K562 (cell line): ENCODE results near the gene YBX1. TPM values are rescaled to one million over a fixed set of nuclear protein-coding genes. Genes with fewer than 3 reads are reported as not detected.

Experiments
- BCL6 ChIP-seq: fragments of 250-450 bp; sonication (Bioruptor Pico); IDR thresholded peaks from 2 replicates; pipeline ENCODE4 v1.4.0; 2020
- ELF2 ChIP-seq: fragments of 250-450 bp; sonication (Bioruptor Pico); IDR thresholded peaks from 2 replicates; pipeline ENCODE4 v1.5.0; 2021; ENCODE audit warnings: mild to moderate bottlenecking
- ETS2 ChIP-seq: IDR thresholded peaks from 2 replicates; pipeline ENCODE4 v1.6.1; 2016; ENCODE audit warnings: borderline replicate concordance, missing genetic modification characterization, mild to moderate bottlenecking, moderate library complexity, missing compliant biosample characterization; ENCODE audit not compliant: poor library complexity, severe bottlenecking
- EZH2 ChIP-seq: IDR thresholded peaks from 2 replicates; pipeline ENCODE4 v1.6.1; 2012; ENCODE audit warnings: low read depth, mild to moderate bottlenecking, inconsistent platforms, low read length, borderline replicate concordance
- FOS ChIP-seq: IDR thresholded peaks from 3 replicates; pipeline ENCODE4 v1.6.1; 2011; ENCODE audit not compliant: insufficient read length; ENCODE audit errors: extremely low read depth
- GATAD2B ChIP-seq: fragments of 450-650 bp; IDR thresholded peaks from 2 replicates; pipeline ENCODE4 v1.6.1; 2017; ENCODE audit warnings: mild to moderate bottlenecking, borderline replicate concordance
- HMG20B ChIP-seq: fragments of 250-450 bp; sonication (Bioruptor Pico); IDR thresholded peaks from 2 replicates; pipeline ENCODE4 v1.5.0; 2021; ENCODE audit warnings: mild to moderate bottlenecking
- HSF4 ChIP-seq: fragments of 250-450 bp; sonication (Bioruptor Pico); IDR thresholded peaks from 2 replicates; pipeline ENCODE4 v2.1.2; 2022; ENCODE audit warnings: mild to moderate bottlenecking, moderate library complexity, borderline replicate concordance
- KLF6 ChIP-seq: fragments of 250-450 bp; sonication (Bioruptor Pico); IDR thresholded peaks from 2 replicates; pipeline ENCODE4 v1.4.0; 2020; ENCODE audit warnings: mild to moderate bottlenecking, moderate library complexity, borderline replicate concordance
- MCM7 ChIP-seq, 2 experiments: fragments of 450-650 bp; IDR thresholded peaks; 2 replicates each; pipeline ENCODE4 v1.6.1; 2016 to 2018
- NFATC3 ChIP-seq: fragments of 450-650 bp; IDR thresholded peaks from 2 replicates; pipeline ENCODE4 v1.6.1; 2017; ENCODE audit warnings: mild to moderate bottlenecking
- NRF1 ChIP-seq, 2 experiments: fragments of 450-650 bp; IDR thresholded peaks in 1 of 2; conservative IDR thresholded peaks in 1 of 2; 2 replicates each; pipeline ENCODE4 v1.6.1; 2014; ENCODE audit warnings: mild to moderate bottlenecking in 2 of 2
- PCBP1 ChIP-seq: fragments of 200-400 bp; formaldehyde crosslinking; IDR thresholded peaks from 2 replicates; pipeline ENCODE4 v1.6.1; 2018; ENCODE audit warnings: mild to moderate bottlenecking, low read depth, low read length; ENCODE audit not compliant: poor library complexity, severe bottlenecking
- PRPF4 ChIP-seq: fragments of 200-400 bp; formaldehyde crosslinking; IDR thresholded peaks from one replicate; pipeline ENCODE4 v1.6.1; 2017; ENCODE audit warnings: low read length, low read depth, mild to moderate bottlenecking; ENCODE audit not compliant: insufficient read depth, poor library complexity, severe bottlenecking
- SLC30A9 ChIP-seq: fragments of 250-450 bp; sonication (Bioruptor Pico); IDR thresholded peaks from 2 replicates; pipeline ENCODE4 v1.8.0; 2022; ENCODE audit warnings: mild to moderate bottlenecking, moderate library complexity
- TCF3 ChIP-seq: sonication (generic); formaldehyde crosslinking; IDR thresholded peaks from 2 replicates; pipeline ENCODE4 v1.4.0; 2020; ENCODE audit warnings: mild to moderate bottlenecking, missing genetic modification reagents
- THAP12 ChIP-seq: fragments of 250-450 bp; sonication (Bioruptor Pico); IDR thresholded peaks from 2 replicates; pipeline ENCODE4 v1.9.0; 2021; ENCODE audit warnings: mild to moderate bottlenecking, inconsistent platforms
- USF1 ChIP-seq: sonication (generic); formaldehyde crosslinking; IDR thresholded peaks from 2 replicates; pipeline ENCODE4 v1.9.0; 2022; ENCODE audit warnings: mild to moderate bottlenecking, missing genetic modification reagents
- ZBTB33 ChIP-seq: sonication (generic); formaldehyde crosslinking; IDR thresholded peaks from 2 replicates; pipeline ENCODE4 v1.8.1; 2023; ENCODE audit warnings: mild to moderate bottlenecking, missing genetic modification reagents
- ZNF639 ChIP-seq, 2 experiments: fragments of 200-800 bp in 1 of 2; sonication (Bioruptor generic) in 1 of 2; sonication (generic) in 1 of 2; formaldehyde crosslinking in 1 of 2; IDR thresholded peaks in 1 of 2; conservative IDR thresholded peaks in 1 of 2; 2 replicates each; pipeline versions ENCODE4 v1.5.0 to v1.6.1; 2016 to 2020; ENCODE audit warnings: missing compliant biosample characterization in 1 of 2, missing genetic modification characterization in 1 of 2, missing genetic modification reagents in 1 of 2
- polyA plus RNA-seq, 8 experiments: library from polyadenylated mRNA; depleted of rRNA in 4 of 8; stranded (reverse) in 5 of 8; unstranded in 3 of 8; fragments of >200 nt; fragmentation: Nextera tagmentation in 2 of 8; fragmentation: Illumina TruSeq in 1 of 8; extraction: Ambion mirVana in 2 of 8; extraction: Trizol in 1 of 8; gene quantifications; 2 replicates each; pipeline versions ENCODE4 v1.2.1 to v1.2.3, GENCODE V29; 2011 to 2014; ENCODE audit warnings: inconsistent platforms in 1 of 8, missing spikeins in 1 of 8
- total RNA-seq, 7 experiments: library from RNA; depleted of rRNA in 6 of 7; stranded (reverse); fragments of >200 nt in 6 of 7; fragmentation: Illumina TruSeq in 2 of 7; extraction: Trizol in 2 of 7; gene quantifications; 2 replicates each; pipeline versions ENCODE4 v1.2.1 to v1.2.3, GENCODE V29; 2011 to 2021; ENCODE audit warnings: low replicate concordance in 1 of 7

Gene YBX1
- total and polyA plus RNA-seq, 9 of the 15 experiments (the other 6 are each of a cell fraction or from before 2014, with no cell fraction given), result 363 to 1,955 (median 1,216) TPM

GRCh38 chr1:42682739-42683531, 717 bp downstream of the YBX1 start (continued):
- TF ChIP-seq THAP12 (0 out of 2 replicates have a peak, but pooled peaks have one; percentile 16), USF1 (peak; percentile 91), GATAD2B (peak; percentile 77), SLC30A9 (CRISPR knock-in tag) (no peak), NFATC3 (no peak), MCM7 (IDR thresholded peaks at IDR 0.05) (no peak), ZBTB33 (CRISPR knock-in tag) (0 out of 2 replicates have a peak, but pooled peaks have one; percentile 42), PRPF4 (no peak), HSF4 (CRISPR knock-in tag) (no peak), ETS2 (tag) (no peak), PCBP1 (no peak), HMG20B (CRISPR knock-in tag) (no peak), ZNF639 (CRISPR knock-in tag; conservative IDR thresholded peaks at IDR 0.05 in 1 of 2, IDR thresholded peaks at IDR 0.05 in 1 of 2) (peak in 1 of 2 experiments; percentile 90; a peak in 2 of 4 replicates), ELF2 (CRISPR knock-in tag) (no peak), BCL6 (no peak), KLF6 (no peak; the same call in 1 of the 2 replicates), FOS (no peak), EZH2 (no peak), NRF1 (conservative IDR thresholded peaks at IDR 0.05 in 1 of 2, IDR thresholded peaks at IDR 0.05 in 1 of 2) (peak; percentile 83 to 86), TCF3 (CRISPR knock-in tag) (no peak)
